Measurements from ENCODE around the gene CPD. TPM values are rescaled to one million over a fixed set of nuclear protein-coding genes. Genes with fewer than 3 reads are reported as not detected.
"Not testable (repeated sequence)": the region's sequence is repeated elsewhere in the genome, so short reads cannot be mapped to it uniquely, and the experiment has no call there.

CPD gene
- total RNA-seq, 1 donor from 2014 or later = 72.4 TPM

DNA sequence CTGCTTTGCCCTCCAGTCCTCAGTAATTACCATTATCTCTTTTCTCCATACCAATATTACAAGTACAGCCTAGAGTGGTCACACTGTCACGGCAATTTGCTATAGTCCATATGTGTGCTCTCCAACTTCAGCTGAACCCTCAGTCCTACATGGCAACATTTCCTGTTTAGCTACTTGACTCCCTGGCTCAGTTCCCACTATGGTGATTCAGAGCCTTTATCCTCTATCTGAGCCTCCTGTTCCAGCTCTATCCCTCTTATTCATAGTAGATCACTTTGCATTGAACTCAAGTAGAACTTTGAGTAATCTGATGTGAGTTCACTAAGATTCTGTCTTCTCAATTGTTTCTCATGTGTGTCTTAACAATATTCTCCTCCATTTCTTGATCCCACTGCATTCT lies 54.8 kb downstream of the CPD start:
- no peak for DNase-seq (ENCODE audit: extremely low spot score, unreplicated experiment)
- H3K27ac Mint-ChIP-seq (ENCODE audit: unreplicated experiment) = peak overlapping the region; percentile 20
- no peaks in the 10 kb centered on the region for H3K27me3 Mint-ChIP-seq (ENCODE audit: unreplicated experiment)
- H3K4me1 Mint-ChIP-seq (ENCODE audit: unreplicated experiment) = peaks cover 25% of the 10 kb centered on the region
- no peak for TF ChIP-seq CTCF (IDR thresholded peaks at IDR 0.05)
- H3K4me3 Mint-ChIP-seq (ENCODE audit: unreplicated experiment) = no peak overlapping the region
- H3K36me3 Mint-ChIP-seq (ENCODE audit: unreplicated experiment) = peaks cover 56% of the 10 kb centered on the region
- H3K9me3 Mint-ChIP-seq (ENCODE audit: unreplicated experiment) = peaks cover 7% of the 10 kb centered on the region

DNA sequence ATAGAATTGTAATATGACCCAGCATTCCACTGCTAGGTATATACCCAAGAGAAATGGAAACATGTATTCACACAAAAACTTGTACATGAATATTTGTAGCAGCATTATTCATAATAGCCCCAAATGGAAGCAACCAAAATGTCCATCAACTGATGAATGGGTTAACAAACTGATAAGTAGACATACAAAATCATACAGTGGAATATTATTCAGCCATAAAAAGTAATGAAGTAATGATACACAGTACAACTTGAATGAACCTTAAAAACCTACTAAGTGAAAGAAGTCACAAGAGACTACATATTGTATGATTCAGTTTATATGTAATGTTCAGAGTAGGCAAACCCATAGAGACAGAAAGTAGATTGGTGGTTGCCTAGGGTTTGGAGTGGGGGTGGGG lies 58.0 kb downstream of the CPD start:
- H3K4me1 Mint-ChIP-seq (ENCODE audit: unreplicated experiment) = peaks cover 9% of the 10 kb centered on the region
- no peak overlapping the region for H3K4me3 Mint-ChIP-seq (ENCODE audit: unreplicated experiment)
- no peak overlapping the region for H3K27ac Mint-ChIP-seq (ENCODE audit: unreplicated experiment)
- TF ChIP-seq CTCF (IDR thresholded peaks at IDR 0.05) = no peak
- peaks cover 7% of the 10 kb centered on the region for H3K9me3 Mint-ChIP-seq (ENCODE audit: unreplicated experiment)
- no peak for DNase-seq (ENCODE audit: extremely low spot score, unreplicated experiment)
- no peaks in the 10 kb centered on the region for H3K27me3 Mint-ChIP-seq (ENCODE audit: unreplicated experiment)
- peaks cover 46% of the 10 kb centered on the region for H3K36me3 Mint-ChIP-seq (ENCODE audit: unreplicated experiment)

- Mint-ChIP-seq H3K27ac (ENCODE audit: unreplicated experiment) (no peak overlapping the region), H3K27me3 (ENCODE audit: unreplicated experiment) (no peaks in the 10 kb centered on the region), H3K9me3 (ENCODE audit: unreplicated experiment) (no peaks in the 10 kb centered on the region), H3K4me1 (ENCODE audit: unreplicated experiment) (no peaks in the 10 kb centered on the region), H3K4me3 (ENCODE audit: unreplicated experiment) (no peak overlapping the region), H3K36me3 (ENCODE audit: unreplicated experiment) (peaks cover 33% of the 10 kb centered on the region)
- no peak for TF ChIP-seq CTCF (IDR thresholded peaks at IDR 0.05)
- no peak for DNase-seq (ENCODE audit: extremely low spot score, unreplicated experiment)
Measured at GRCh38 chr17:30443721-30444120, 65.0 kb downstream of the CPD start.

DNA sequence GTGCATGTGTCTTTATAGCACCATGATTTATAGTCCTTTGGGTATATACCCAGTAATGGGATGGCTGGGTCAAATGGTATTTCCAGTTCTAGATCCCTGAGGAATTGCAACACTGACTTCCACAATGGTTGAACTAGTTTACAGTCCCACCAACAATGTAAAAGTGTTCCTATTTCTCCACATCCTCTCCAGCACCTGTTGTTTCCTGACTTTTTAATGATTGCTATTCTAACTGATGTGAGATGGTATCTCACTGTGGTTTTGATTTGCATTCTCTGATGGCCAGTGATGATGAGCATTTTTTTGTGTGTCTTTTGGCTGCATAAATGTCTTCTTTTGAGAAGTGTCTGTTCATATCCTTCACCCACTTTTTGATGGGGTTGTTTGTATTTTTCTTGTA lies 67.9 kb downstream of the CPD start:
- H3K36me3 Mint-ChIP-seq (ENCODE audit: unreplicated experiment) = peaks cover 47% of the 10 kb centered on the region
- not testable (repeated sequence) for H3K9me3 Mint-ChIP-seq (ENCODE audit: unreplicated experiment); H3K27me3 Mint-ChIP-seq (ENCODE audit: unreplicated experiment); H3K4me1 Mint-ChIP-seq (ENCODE audit: unreplicated experiment); DNase-seq (ENCODE audit: extremely low spot score, unreplicated experiment); H3K4me3 Mint-ChIP-seq (ENCODE audit: unreplicated experiment); H3K27ac Mint-ChIP-seq (ENCODE audit: unreplicated experiment)

GRCh38 chr17:30449480-30449879 lies 70.8 kb downstream of the CPD start:
- Mint-ChIP-seq H3K4me3 (ENCODE audit: unreplicated experiment) (no peak overlapping the region), H3K27ac (ENCODE audit: unreplicated experiment) (no peak overlapping the region), H3K9me3 (ENCODE audit: unreplicated experiment) (peaks cover 5% of the 10 kb centered on the region), H3K27me3 (ENCODE audit: unreplicated experiment) (no peaks in the 10 kb centered on the region), H3K36me3 (ENCODE audit: unreplicated experiment) (peaks cover 48% of the 10 kb centered on the region), H3K4me1 (ENCODE audit: unreplicated experiment) (peaks cover 2% of the 10 kb centered on the region)
- TF ChIP-seq CTCF (IDR thresholded peaks at IDR 0.05) = no peak
- no peak for DNase-seq (ENCODE audit: extremely low spot score, unreplicated experiment)
